ENCODE results near the gene CYP3A5.
"Not testable (repeated sequence)": the region's sequence is repeated elsewhere in the genome, so short reads cannot be mapped to it uniquely, and the experiment has no call there.

The CYP3A5 gene

DNA sequence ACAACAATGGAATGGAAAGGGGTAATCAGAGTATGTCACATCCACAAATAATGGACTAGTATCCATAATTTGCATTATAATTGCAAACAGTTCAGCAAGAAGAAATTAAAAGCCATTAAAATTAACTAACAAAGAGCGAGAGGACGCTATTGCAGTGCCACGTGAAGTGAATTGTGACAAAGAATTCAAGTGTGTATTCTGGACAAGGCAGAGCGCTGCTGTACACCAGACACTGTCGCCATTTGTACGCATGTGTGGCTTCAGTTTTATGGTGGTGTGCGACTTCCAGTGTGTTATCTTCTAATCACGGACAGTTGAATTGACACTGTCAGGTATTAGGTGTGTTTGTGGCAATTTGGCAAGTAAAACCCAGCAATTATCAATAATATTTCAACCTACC is 11.3 kb downstream of the CYP3A5 start:
- H3K27ac ChIP-seq = no peak overlapping the region
- H3K36me3 ChIP-seq (ENCODE audit: insufficient read depth, low read length) = no peaks in the 10 kb centered on the region
- H3K9me3 ChIP-seq (ENCODE audit: low read depth, low read length) = no peaks in the 10 kb centered on the region
- no peak overlapping the region for H3K9ac ChIP-seq (ENCODE audit: insufficient read length)
- TF ChIP-seq POLR2AphosphoS5 (IDR thresholded peaks at IDR 0.05; ENCODE audit: borderline replicate concordance, low read depth, low read length) = no peak
- no peak for TF ChIP-seq FOXP2 (optimal IDR thresholded peaks at IDR 0.05; ENCODE audit: control extremely low read depth, extremely low read length, insufficient read depth)
- no peak for TF ChIP-seq EZH2 (IDR thresholded peaks at IDR 0.05)
- no peak overlapping the region for H3K4me3 ChIP-seq
- no peak for DNase-seq (ENCODE audit: low read depth, low spot score)

DNA sequence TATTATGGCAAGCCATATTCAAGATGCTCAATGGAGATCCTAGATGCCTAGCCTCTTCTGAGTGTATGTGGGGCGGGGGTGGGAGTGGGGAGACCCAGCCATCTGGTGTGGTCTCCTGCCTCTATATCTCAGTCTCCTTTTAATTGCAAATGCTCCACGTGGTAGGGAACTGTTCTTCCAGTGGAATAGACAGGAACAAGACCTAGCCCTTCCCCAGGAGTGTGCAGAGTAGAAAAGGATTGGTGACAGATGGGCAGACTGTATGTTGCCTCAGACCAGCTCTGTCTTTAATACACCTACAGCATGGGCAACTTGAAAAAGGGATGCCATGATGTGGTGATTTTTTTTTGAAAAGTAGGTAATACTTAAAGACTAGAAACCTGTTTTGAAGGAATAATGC is 12.6 kb downstream of the CYP3A5 start:
- TF ChIP-seq FOXP2 (optimal IDR thresholded peaks at IDR 0.05; ENCODE audit: control extremely low read depth, extremely low read length, insufficient read depth) (no peak), POLR2AphosphoS5 (IDR thresholded peaks at IDR 0.05; ENCODE audit: borderline replicate concordance, low read depth, low read length) (no peak), EZH2 (IDR thresholded peaks at IDR 0.05) (no peak)
- no peak for DNase-seq (ENCODE audit: low read depth, low spot score)
- H3K9me3 ChIP-seq (ENCODE audit: low read depth, low read length) = no peaks in the 10 kb centered on the region
- H3K36me3 ChIP-seq (ENCODE audit: insufficient read depth, low read length) = no peaks in the 10 kb centered on the region
- H3K27ac ChIP-seq = no peak overlapping the region
- H3K4me3 ChIP-seq = no peak overlapping the region
- H3K9ac ChIP-seq (ENCODE audit: insufficient read length) = no peak overlapping the region

DNA sequence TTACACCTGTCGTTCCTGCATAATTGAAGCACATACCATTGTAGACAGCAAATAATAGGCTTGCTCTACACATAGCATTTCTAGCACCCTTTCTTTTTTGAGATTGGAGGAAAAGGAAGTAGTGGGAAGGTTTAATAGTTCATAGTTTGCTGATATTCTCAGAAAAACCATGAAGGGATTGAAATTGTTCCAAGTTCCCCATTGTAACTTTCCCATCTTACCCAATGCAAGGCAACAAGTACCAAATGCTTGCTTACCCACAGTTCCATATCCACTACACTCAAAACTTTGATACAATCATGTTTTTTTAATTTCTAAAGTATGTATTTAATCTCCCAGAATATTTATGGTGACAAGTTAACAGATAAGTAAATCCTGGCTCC is 13.8 kb downstream of the CYP3A5 start:
- TF ChIP-seq EZH2 (IDR thresholded peaks at IDR 0.05) (no peak), FOXP2 (optimal IDR thresholded peaks at IDR 0.05; ENCODE audit: control extremely low read depth, extremely low read length, insufficient read depth) (no peak), POLR2AphosphoS5 (IDR thresholded peaks at IDR 0.05; ENCODE audit: borderline replicate concordance, low read depth, low read length) (no peak)
- Histone ChIP-seq H3K27ac (no peak overlapping the region), H3K36me3 (ENCODE audit: insufficient read depth, low read length) (no peaks in the 10 kb centered on the region), H3K9ac (ENCODE audit: insufficient read length) (no peak overlapping the region), H3K4me3 (no peak overlapping the region), H3K9me3 (ENCODE audit: low read depth, low read length) (no peaks in the 10 kb centered on the region)
- DNase-seq (ENCODE audit: low read depth, low spot score) = no peak

DNA sequence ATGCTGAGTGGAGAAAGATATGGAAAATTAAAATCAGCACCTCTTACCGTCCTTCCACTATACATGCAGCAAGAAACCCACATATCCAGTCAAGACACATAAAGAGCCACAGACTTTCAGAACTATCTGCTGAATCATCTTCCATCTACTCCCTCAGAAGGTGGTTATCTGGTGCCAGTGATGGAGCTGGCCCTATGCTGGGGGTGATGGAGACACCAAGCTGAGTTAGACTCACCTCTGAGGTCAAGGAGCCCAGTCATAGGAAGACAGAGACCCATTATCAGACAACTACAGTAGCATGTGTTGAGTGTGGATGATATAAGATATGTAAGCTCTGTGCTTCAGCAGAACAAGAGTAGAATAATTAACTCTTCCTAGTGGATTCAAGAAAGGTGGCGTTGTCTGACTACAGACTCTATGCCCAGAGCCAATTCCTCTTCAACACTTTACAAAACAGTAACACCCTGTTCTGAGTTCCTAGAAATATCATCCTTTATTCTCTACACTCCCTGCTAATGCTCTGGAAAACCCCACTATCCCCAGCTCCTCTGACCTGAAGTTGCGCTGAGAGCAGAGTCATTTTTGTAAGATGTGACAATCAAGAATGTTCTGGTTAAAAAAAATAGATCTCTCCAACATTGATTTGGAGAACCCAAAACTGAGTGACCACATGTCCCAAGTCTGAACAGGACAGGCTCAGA is 14.3 kb downstream of the CYP3A5 start:
- Histone ChIP-seq H3K36me3 (ENCODE audit: insufficient read depth, low read length) (no peaks in the 10 kb centered on the region), H3K9ac (ENCODE audit: insufficient read length) (no peak overlapping the region), H3K4me3 (no peak overlapping the region), H3K27ac (no peak overlapping the region), H3K9me3 (ENCODE audit: low read depth, low read length) (no peaks in the 10 kb centered on the region)
- DNase-seq (ENCODE audit: low read depth, low spot score) = no peak
- TF ChIP-seq POLR2AphosphoS5 (IDR thresholded peaks at IDR 0.05; ENCODE audit: borderline replicate concordance, low read depth, low read length) (no peak), EZH2 (IDR thresholded peaks at IDR 0.05) (no peak), FOXP2 (optimal IDR thresholded peaks at IDR 0.05; ENCODE audit: control extremely low read depth, extremely low read length, insufficient read depth) (no peak)

DNA sequence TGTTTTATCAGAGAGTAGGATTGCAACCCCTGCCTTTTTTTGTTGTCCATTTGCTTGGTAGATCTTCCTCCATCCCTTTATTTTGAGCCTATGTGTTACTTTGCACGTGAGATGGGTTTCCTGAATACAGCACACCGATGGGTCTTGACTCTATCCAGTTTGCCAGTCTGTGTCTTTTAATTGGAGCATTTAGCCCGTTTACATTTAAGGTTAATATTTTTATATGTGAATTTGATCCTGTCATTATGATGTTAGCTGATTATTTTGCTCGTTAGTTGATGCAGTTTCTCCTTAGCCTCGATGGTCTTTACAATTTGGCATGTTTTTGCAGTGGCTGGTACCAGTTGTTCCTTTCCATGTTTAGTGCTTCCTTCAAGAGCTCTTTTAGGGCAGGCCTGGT is 21.9 kb downstream of the CYP3A5 start:
- not testable (repeated sequence) for H3K9me3 ChIP-seq (ENCODE audit: low read depth, low read length); H3K36me3 ChIP-seq (ENCODE audit: insufficient read depth, low read length); H3K9ac ChIP-seq (ENCODE audit: insufficient read length); H3K4me3 ChIP-seq; H3K27ac ChIP-seq; DNase-seq (ENCODE audit: low read depth, low spot score)

DNA sequence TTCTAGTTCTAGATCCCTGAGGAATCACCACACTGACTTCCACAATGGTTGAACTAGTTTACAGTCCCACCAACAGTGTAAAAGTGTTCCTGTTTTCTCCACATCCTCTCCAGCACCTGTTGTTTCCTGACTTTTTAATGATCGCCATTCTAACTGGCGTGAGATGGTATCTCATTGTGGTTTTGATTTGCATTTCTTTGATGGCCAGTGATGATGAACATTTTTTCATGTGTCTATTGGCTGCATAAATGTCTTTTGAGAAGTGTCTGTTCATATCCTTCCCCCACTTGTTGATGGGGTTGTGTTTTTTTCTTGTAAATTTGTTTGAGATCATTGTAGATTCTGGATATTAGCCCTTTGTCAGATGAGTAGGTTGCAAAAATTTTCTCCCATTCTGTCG is 25.2 kb downstream of the CYP3A5 start:
- H3K9ac ChIP-seq (ENCODE audit: insufficient read length); DNase-seq (ENCODE audit: low read depth, low spot score): not testable (repeated sequence)

DNA sequence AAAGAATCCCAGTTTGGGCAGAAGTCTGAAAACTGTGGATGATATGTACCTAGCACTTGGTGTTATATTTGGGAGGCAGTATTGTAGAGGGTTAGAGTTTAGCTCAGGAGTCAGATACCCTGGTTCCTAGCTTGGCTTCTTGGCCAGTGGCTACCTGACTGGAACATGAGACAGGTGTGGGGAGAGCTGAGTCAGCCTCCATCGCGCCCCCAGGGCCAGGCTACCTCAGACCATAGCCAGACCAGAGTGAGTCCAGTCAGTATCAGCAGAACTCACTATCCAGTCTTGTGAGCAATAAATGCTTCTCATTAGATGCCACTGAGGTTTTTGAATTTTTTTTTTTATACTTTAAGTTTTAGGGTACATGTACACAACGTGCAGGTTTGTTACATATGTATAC is 26.0 kb downstream of the CYP3A5 start:
- TF ChIP-seq POLR2AphosphoS5 (IDR thresholded peaks at IDR 0.05; ENCODE audit: borderline replicate concordance, low read depth, low read length) (no peak), FOXP2 (optimal IDR thresholded peaks at IDR 0.05; ENCODE audit: control extremely low read depth, extremely low read length, insufficient read depth) (no peak), EZH2 (IDR thresholded peaks at IDR 0.05) (no peak)
- Histone ChIP-seq H3K27ac (no peak overlapping the region), H3K36me3 (ENCODE audit: insufficient read depth, low read length) (no peaks in the 10 kb centered on the region), H3K4me3 (no peak overlapping the region), H3K9ac (ENCODE audit: insufficient read length) (no peak overlapping the region), H3K9me3 (ENCODE audit: low read depth, low read length) (no peaks in the 10 kb centered on the region)
- no peak for DNase-seq (ENCODE audit: low read depth, low spot score)

More for the DNA sequence above, 25.2 kb downstream of the CYP3A5 start:
- H3K9me3 ChIP-seq (ENCODE audit: low read depth, low read length); H3K4me3 ChIP-seq; H3K27ac ChIP-seq; H3K36me3 ChIP-seq (ENCODE audit: insufficient read depth, low read length): not testable (repeated sequence)

DNA sequence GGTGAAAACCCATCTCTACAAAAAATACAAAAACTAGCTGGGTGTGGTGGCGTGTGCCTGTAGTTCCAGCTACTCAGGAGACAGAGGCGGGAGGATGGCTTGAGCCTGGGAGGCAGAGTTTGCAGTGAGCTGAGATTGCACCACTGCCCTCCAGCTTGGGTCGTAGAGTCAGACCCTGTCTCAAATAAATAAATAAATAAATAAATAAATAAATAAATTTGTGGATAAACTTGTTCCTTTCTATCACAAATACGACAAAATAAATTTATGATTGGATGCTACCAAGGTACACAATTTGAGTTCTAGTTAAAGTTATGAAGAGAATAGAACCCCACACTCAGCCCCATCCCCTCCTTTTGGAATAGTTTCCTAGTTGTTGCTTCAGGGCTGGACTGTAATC is 26.5 kb downstream of the CYP3A5 start:
- not testable (repeated sequence) for H3K9me3 ChIP-seq (ENCODE audit: low read depth, low read length); DNase-seq (ENCODE audit: low read depth, low spot score); H3K4me3 ChIP-seq; H3K9ac ChIP-seq (ENCODE audit: insufficient read length); H3K27ac ChIP-seq; H3K36me3 ChIP-seq (ENCODE audit: insufficient read depth, low read length)

DNA sequence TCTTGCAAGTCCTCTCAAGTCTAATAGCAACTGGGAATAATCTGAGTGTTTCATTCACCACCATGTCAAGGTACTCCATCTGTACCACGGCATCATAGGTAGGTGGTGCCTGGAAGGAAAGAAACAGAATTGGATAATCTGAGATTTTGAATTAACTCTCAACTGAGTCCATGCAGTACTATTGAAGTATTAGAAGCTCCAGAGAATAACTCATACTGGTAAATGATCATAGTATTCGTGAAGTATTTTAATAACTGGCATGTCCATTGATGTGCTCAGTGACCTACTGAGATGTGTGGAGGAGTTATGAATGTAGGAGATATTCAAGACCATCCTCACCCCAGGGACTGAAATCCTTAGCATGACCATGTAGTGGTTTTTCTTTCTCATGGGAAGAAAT is 27.1 kb downstream of the CYP3A5 start:
- no peak overlapping the region for H3K9ac ChIP-seq (ENCODE audit: insufficient read length)
- H3K4me3 ChIP-seq = no peak overlapping the region
- no peaks in the 10 kb centered on the region for H3K36me3 ChIP-seq (ENCODE audit: insufficient read depth, low read length)
- no peak overlapping the region for H3K27ac ChIP-seq
- no peaks in the 10 kb centered on the region for H3K9me3 ChIP-seq (ENCODE audit: low read depth, low read length)
- no peak for DNase-seq (ENCODE audit: low read depth, low spot score)
- no peak for TF ChIP-seq EZH2 (IDR thresholded peaks at IDR 0.05)
- TF ChIP-seq FOXP2 (optimal IDR thresholded peaks at IDR 0.05; ENCODE audit: control extremely low read depth, extremely low read length, insufficient read depth) = no peak
- TF ChIP-seq POLR2AphosphoS5 (IDR thresholded peaks at IDR 0.05; ENCODE audit: borderline replicate concordance, low read depth, low read length) = no peak

Measured in SK-N-MC (cell line).